NT2/D1 (cell line): ENCODE measurements around the gene MYO1D.
"Not testable (repeated sequence)": the region's sequence is repeated elsewhere in the genome, so short reads cannot be mapped to it uniquely, and the experiment has no call there.

Source experiments
- DNase-seq: peaks from one replicate; pipeline ENCODE4 v3.0.0-alpha.2; 2011; ENCODE audit warnings: low read depth, low spot score
- H3K27me3 ChIP-seq: 2 replicates; pipeline ENCODE4 v1.6.0; 2011; ENCODE audit warnings: mild to moderate bottlenecking; ENCODE audit not compliant: insufficient read length, insufficient read depth
- H3K36me3 ChIP-seq: 2 replicates; pipeline ENCODE4 v1.6.1; 2011; ENCODE audit warnings: mild to moderate bottlenecking, low read length, mixed read lengths; ENCODE audit not compliant: insufficient read depth, insufficient read length
- H3K4me1 ChIP-seq: 2 replicates; pipeline ENCODE4 v1.5.1; 2011; ENCODE audit not compliant: insufficient read depth, insufficient read length
- H3K4me3 ChIP-seq: 2 replicates; pipeline ENCODE4 v1.5.1; 2011; ENCODE audit warnings: low read depth; ENCODE audit not compliant: insufficient read length
- H3K9ac ChIP-seq: 2 replicates; pipeline ENCODE4 v1.6.0; 2011; ENCODE audit warnings: low read depth; ENCODE audit not compliant: insufficient read length
- H3K9me3 ChIP-seq: 2 replicates; pipeline ENCODE4 v1.5.1; 2011; ENCODE audit warnings: mild to moderate bottlenecking, low read length; ENCODE audit not compliant: insufficient read depth
- SUZ12 ChIP-seq: IDR thresholded peaks from 2 replicates; pipeline ENCODE4 v1.6.1; 2011; ENCODE audit not compliant: insufficient read length, insufficient read depth; ENCODE audit errors: extremely low read depth
- YY1 ChIP-seq: IDR thresholded peaks from 2 replicates; pipeline ENCODE4 v1.6.1; 2011; ENCODE audit not compliant: insufficient read length, insufficient read depth
- ZNF274 ChIP-seq: IDR thresholded peaks from 2 replicates; pipeline ENCODE4 v1.6.1; 2011; ENCODE audit warnings: mild to moderate bottlenecking, low read depth, low read length

MYO1D gene

GRCh38 chr17:32827227-32827626, 49.7 kb downstream of the MYO1D start:
- no peak for TF ChIP-seq YY1
- TF ChIP-seq ZNF274: no peak
- TF ChIP-seq SUZ12: no peak
- H3K9me3 ChIP-seq: no peaks in the 10 kb centered on the region
- H3K9ac ChIP-seq: no peak overlapping the region
- no peaks in the 10 kb centered on the region for H3K4me1 ChIP-seq
- no peak for DNase-seq
- H3K36me3 ChIP-seq: no peaks in the 10 kb centered on the region
- H3K4me3 ChIP-seq: no peak overlapping the region
- H3K27me3 ChIP-seq: no peaks in the 10 kb centered on the region

- no peak for DNase-seq
- TF ChIP-seq SUZ12 (no peak), ZNF274 (no peak), YY1 (no peak)
- Histone ChIP-seq H3K36me3 (no peaks in the 10 kb centered on the region), H3K4me1 (no peaks in the 10 kb centered on the region), H3K9ac (no peak overlapping the region), H3K27me3 (no peaks in the 10 kb centered on the region), H3K9me3 (no peaks in the 10 kb centered on the region), H3K4me3 (no peak overlapping the region)
Measured at GRCh38 chr17:32826076-32826475, 50.8 kb downstream of the MYO1D start.

GRCh38 chr17:32824334-32824733, 52.6 kb downstream of the MYO1D start:
- no peaks in the 10 kb centered on the region for H3K36me3 ChIP-seq
- H3K9ac ChIP-seq: no peak overlapping the region
- H3K4me3 ChIP-seq: no peak overlapping the region
- no peaks in the 10 kb centered on the region for H3K4me1 ChIP-seq
- no peaks in the 10 kb centered on the region for H3K9me3 ChIP-seq
- TF ChIP-seq SUZ12 (no peak), ZNF274 (no peak), YY1 (no peak)
- no peak for DNase-seq
- no peaks in the 10 kb centered on the region for H3K27me3 ChIP-seq

- Histone ChIP-seq H3K4me1 (no peaks in the 10 kb centered on the region), H3K9ac (no peak overlapping the region), H3K4me3 (no peak overlapping the region), H3K36me3 (no peaks in the 10 kb centered on the region), H3K27me3 (no peaks in the 10 kb centered on the region), H3K9me3 (no peaks in the 10 kb centered on the region)
- DNase-seq: no peak
- TF ChIP-seq ZNF274 (no peak), YY1 (no peak), SUZ12 (no peak)
Measured at GRCh38 chr17:32822996-32823395, 53.9 kb downstream of the MYO1D start.

GRCh38 chr17:32821987-32822934, 54.7 kb downstream of the MYO1D start:
- not testable (repeated sequence) for H3K36me3 ChIP-seq, H3K4me1 ChIP-seq, DNase-seq, H3K9me3 ChIP-seq, H3K27me3 ChIP-seq, H3K9ac ChIP-seq, H3K4me3 ChIP-seq

GRCh38 chr17:32820440-32820839, 56.5 kb downstream of the MYO1D start:
- Histone ChIP-seq H3K9me3 (no peaks in the 10 kb centered on the region), H3K36me3 (no peaks in the 10 kb centered on the region), H3K9ac (no peak overlapping the region), H3K4me3 (no peak overlapping the region), H3K27me3 (no peaks in the 10 kb centered on the region), H3K4me1 (no peaks in the 10 kb centered on the region)
- no peak for TF ChIP-seq SUZ12
- TF ChIP-seq ZNF274: no peak
- TF ChIP-seq YY1: no peak
- no peak for DNase-seq

- no peak for DNase-seq
- TF ChIP-seq SUZ12: no peak
- no peak for TF ChIP-seq YY1
- no peak for TF ChIP-seq ZNF274
- Histone ChIP-seq H3K27me3 (no peaks in the 10 kb centered on the region), H3K4me1 (no peaks in the 10 kb centered on the region), H3K9ac (no peak overlapping the region), H3K36me3 (no peaks in the 10 kb centered on the region), H3K9me3 (no peaks in the 10 kb centered on the region), H3K4me3 (no peak overlapping the region)
Measured at GRCh38 chr17:32819787-32820186, 57.1 kb downstream of the MYO1D start.
